ENCODE results near the gene GRAP2.
"Not testable (repeated sequence)": the region's sequence is repeated elsewhere in the genome, so short reads cannot be mapped to it uniquely, and the experiment has no call there.

The GRAP2 gene

DNA sequence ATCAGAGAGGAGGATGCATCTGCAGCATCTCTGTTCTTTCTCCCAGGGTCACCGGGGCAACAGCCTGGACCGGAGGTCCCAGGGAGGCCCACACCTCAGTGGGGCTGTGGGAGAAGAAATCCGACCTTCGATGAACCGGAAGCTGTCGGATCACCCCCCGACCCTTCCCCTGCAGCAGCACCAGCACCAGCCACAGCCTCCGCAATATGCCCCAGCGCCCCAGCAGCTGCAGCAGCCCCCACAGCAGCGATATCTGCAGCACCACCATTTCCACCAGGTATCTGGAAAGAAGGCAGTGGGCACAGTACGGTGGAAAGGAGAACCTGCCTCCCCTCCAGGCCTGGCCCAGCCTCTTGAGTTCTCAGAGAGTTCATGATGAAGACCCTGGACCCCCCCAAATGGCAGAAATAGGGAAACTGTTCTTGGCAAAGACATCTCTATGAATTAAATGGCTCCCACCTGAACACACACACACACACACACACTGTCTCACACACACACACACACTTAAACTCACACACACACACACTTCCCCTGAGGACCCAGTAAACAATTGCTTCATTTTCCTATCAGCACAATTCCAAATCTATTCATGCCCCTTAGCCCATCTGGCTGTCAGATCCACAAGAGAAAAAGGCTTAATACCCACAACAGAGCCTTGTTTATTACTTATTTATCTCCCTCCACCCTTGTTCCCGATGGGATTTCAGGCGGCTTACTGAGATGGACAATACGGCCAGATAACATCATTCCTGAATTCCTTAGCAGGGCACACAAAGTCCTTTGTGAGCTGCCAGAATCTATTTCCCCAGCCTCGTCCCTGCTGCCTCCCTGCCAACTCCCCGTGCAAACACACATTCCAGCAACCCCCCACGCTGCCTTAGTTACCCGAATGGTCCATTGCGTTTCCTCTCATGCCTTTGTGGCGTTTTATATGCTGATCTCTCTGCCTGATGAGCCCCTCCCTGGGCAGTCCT, 67.4 kb downstream of the GRAP2 start:
- no peak for DNase-seq

- DNase-seq: no peak
These were observed 69.9 kb downstream of the GRAP2 start for GRCh38 chr22:39970742-39971141.

- DNase-seq: no peak
These were observed 71.8 kb downstream of the GRAP2 start for GRCh38 chr22:39972641-39973040.

GRCh38 chr22:39973656-39974055, 72.8 kb downstream of the GRAP2 start:
- no peak for DNase-seq

GRCh38 chr22:39974065-39974464, 73.2 kb downstream of the GRAP2 start:
- DNase-seq: no peak

- DNase-seq: no peak
These were observed 78.2 kb downstream of the GRAP2 start for GRCh38 chr22:39979048-39979447.

DNA sequence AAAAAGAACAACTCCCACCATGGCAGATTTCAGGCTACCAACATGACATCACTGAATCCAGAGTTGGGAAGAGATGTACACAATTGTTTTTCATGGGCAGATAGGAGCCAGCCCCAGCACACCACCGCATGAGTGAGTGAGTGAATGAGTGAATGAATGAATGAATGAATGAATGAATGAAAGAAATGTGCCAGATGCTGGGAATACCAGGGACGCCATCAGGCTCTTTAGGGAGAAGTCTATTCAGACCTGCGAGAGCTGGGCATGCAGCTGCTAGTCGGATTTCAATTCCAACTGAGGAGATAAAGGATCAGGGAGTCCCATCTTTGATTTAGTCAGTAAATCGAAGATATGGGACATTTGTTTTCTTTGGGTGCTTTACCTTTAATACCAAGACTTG, 78.6 kb downstream of the GRAP2 start:
- no peak for DNase-seq

DNA sequence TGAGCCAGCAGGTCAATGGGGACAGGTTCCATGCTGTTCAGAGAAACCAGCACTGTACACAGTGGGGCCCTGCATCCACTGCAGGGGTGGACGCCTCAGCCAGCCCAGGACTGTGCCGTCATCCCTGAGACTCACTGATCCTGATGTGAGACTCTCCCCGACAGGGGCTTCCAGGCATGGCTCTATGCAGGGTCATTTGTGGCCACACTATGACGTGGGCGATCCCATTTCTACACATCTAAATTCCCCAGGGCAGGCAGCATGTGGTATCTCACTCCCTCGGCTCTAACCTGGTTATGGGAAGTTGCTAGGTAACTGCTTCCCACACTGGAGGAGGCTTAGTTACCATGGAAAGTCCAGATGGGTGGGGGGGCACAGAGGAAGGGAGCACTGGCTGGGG, 79.7 kb downstream of the GRAP2 start:
- no peak for DNase-seq

- no peak for DNase-seq
These were observed 82.5 kb downstream of the GRAP2 start for GRCh38 chr22:39983346-39983745.

DNA sequence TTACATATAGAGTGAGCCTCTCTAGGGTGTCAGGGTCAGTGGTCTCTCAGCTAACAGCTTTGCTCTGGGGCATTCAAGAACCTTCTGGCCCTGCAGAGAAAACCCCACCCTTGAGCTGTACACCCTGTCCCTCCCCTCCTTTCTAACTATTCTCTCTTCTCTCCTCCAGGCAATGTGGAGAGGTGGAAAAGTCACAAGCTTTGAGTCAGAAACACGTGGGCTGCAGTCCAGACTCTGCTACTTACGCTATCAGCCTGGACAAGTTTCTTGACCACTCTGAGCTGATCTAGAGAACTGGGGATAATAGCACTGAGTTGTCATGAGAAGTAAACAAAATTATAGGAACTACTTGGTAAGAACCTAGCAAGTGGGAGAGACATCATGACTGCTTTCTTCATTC, 83.1 kb downstream of the GRAP2 start:
- no peak for DNase-seq

- no peak for DNase-seq
These were observed 83.9 kb downstream of the GRAP2 start for GRCh38 chr22:39984746-39985145.

- DNase-seq: no peak
These were observed 84.6 kb downstream of the GRAP2 start for GRCh38 chr22:39985383-39986035.

DNA sequence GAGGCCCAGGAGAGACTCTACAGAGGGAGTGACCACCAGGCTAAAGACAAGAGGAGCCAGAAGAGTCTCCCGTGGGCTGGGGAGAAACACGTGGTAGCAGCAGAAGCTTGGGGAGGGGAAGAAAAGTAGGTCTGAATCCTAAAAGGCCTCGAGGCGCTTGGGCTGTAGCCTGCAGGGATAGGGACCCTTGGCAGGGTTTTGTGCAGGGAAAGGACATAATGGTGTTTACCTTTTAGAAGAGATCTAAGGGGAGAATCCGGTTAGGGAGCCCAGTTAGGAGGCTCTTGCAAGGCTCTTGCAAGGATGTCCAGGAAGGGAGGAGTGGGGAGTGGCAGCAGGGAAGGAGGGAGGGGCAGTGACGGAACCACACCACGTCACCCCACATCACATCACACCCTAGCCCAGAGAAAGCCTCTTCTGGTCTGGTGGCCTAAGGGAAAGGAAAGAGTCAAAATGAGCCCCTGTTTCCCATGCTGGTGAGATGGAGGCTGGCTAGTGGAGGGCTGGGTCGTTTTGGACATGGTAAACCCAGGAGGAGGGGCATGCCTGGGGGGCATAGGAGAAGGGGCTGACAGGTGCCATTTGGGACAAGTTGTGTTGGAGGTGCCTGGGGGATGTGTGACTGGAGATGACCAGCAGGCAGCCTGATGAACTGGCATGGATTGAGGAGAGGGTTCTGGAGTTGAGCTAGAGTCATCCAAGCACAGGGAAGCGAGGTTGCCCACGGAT, 87.7 kb downstream of the GRAP2 start:
- DNase-seq: no peak

DNA sequence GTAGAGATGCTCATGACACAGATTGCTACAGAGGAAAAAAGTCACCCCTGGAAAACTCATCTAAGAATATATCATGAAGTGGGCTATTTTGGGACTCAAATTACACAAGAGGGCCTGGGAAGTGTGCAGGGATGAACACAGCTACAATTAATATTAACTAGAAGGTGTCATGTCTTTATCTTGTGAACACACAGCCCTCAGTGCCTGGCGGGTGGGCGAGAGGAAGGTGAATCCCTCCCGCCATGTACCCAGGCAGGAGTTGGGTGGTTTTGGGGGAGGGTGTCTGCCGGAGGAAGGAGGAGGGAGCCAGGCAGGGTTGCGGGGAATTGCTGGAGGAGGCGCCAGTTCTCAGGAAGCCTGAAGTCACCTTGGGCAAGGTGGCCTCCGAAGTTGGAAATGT, 88.7 kb downstream of the GRAP2 start:
- DNase-seq: no peak

GRCh38 chr22:39990686-39991085, 89.8 kb downstream of the GRAP2 start:
- no peak for DNase-seq

GRCh38 chr22:39991159-39991860, 90.4 kb downstream of the GRAP2 start:
- no peak for DNase-seq

DNA sequence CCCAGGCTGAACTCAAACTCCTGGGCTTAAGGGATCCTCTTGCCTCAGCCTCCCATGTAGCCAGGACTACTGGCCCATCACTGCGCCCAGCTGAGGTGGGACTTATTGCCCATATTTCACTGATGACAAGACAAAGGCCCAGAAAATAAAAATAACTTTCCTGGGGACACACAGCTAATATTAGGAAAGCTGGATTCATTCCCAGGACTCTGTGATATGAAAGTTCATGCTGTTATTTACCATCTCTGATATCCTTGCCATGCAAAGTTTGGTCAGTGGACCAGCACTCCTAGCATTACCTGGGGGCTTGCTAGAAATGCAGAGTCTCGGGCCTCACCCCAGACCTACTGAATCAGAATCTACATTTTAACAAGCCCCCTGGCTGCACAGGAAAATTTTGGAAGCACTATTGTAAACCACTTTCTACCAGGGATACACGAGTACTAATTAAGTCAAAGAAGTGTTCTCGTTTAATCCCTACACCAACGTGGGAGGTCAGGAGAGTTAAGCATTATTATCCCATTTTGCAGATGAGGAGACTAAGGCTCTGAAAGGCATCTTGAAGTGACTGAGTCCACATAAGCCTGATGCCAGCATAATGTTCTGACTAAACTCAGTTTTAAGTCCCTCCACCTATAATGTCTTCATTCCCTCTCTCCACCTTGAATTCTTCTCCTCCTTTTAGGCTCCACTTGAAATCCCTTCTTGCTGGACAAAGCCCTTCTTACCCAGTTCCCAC, 91.4 kb downstream of the GRAP2 start:
- no peak for DNase-seq

GRCh38 chr22:39992894-39993293, 92.0 kb downstream of the GRAP2 start:
- DNase-seq: not testable (repeated sequence)

GRCh38 chr22:39994041-39994565, 93.2 kb downstream of the GRAP2 start:
- peak; percentile 61 for DNase-seq

DNA sequence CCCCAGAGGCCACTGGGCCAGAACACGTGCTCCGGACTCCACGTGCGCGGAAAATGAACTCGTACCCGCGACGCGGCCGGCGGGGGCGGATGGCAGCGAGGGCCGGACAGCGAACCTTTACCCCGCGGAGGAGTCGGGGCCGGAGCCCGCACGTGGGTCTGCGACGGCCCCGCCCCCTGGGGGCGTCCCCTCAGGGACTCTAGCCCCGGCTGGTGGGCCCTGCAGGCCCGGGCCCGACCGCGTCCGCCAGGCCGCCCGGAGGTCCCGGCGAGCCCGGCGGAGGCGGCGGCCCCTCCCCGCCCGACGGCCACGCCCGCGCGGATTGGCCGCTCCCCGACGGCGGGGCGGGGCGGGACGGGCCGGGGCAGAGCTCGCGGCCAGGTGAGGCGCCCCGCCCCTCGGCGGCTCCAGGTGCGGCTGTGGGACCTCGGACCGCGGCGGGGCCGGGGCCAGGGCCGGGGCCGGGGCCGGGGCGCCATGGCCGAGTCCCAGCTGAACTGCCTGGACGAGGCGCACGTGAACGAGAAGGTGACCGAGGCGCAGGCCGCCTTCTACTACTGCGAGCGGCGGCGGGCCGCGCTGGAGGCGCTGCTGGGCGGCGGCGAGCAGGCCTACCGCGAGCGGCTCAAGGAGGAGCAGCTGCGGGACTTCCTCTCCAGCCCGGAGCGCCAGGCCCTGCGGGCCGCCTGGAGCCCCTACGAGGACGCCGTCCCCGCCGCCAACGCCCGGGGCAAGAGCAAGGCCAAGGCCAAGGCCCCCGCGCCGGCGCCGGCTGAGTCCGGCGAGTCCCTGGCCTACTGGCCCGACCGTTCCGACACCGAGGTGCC, 93.9 kb downstream of the GRAP2 start, which contains the start of gene FAM83F:
TSS of gene FAM83F (plus strand) at position 389 of the 827 bp plus-strand sequence. CDS start at position 478, 89 bp downstream.
- DNase-seq: peak; percentile 54
